Measurements from ENCODE around the gene SP5.

GRCh38 chr2:170739507-170740046, 24.4 kb downstream of the SP5 start:
- TF ChIP-seq EZH2phosphoT487 (IDR thresholded peaks at IDR 0.05; ENCODE audit: insufficient read depth, low read depth) (no peak), EZH2 (IDR thresholded peaks at IDR 0.05; ENCODE audit: insufficient read depth, poor library complexity, severe bottlenecking) (no peak)

Measured in GM23248 (cell line).